Astrocyte (in vitro differentiated cells and primary cell): ENCODE results near the gene USP36.

Experiments used
- EZH2 ChIP-seq: IDR thresholded peaks from 2 replicates; pipeline ENCODE4 v1.6.1; 2012; ENCODE audit warnings: mild to moderate bottlenecking, low read length, inconsistent platforms; ENCODE audit not compliant: insufficient read depth
- TF ChIP-seq, protein P1 (sequence below): IDR thresholded peaks from 2 replicates; pipeline ENCODE4 v1.5.1; 2011; ENCODE audit warnings: low read depth, mild to moderate bottlenecking, inconsistent platforms, low read length, moderate library complexity; ENCODE audit not compliant: insufficient read depth

DNA sequence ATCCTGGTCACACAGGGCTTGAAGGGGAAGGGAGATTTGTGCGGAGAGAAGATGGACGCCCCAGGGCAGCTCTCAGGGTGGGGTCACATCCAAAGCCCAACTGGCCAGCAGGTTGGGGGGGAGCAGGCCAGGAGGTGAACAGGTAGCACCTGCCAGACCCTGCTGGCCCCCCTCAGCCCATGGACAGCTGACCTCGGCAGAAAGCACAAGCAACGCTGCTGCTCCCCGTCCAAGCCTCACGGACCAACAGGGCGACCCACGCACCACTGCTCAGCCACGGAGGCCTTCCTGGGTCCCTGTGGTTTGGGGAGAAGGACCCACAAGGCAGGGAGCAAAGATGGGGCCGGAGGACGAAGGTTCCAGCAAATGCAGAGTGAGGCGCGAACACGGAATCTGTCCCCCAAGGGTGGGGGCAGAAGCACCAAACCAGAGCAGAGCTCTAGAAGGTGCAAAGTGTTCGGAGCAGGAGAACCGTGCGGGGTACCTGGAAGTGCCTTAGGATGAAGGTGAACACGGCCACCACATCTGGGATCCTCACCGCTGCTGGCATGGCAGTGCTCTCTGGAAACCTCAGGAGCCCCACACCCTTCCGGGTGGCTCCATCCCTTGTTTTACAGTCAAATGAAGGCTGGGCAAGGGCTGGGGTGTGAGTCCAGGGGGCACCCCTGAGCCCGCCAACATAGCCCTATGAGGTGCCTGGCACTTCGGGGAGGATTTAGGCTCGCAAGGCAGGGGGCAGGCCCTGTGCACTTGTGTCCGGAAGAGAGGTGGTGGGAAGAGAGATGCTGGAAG, 44.5 kb upstream of the USP36 start:
- TF ChIP-seq, protein P1, sequence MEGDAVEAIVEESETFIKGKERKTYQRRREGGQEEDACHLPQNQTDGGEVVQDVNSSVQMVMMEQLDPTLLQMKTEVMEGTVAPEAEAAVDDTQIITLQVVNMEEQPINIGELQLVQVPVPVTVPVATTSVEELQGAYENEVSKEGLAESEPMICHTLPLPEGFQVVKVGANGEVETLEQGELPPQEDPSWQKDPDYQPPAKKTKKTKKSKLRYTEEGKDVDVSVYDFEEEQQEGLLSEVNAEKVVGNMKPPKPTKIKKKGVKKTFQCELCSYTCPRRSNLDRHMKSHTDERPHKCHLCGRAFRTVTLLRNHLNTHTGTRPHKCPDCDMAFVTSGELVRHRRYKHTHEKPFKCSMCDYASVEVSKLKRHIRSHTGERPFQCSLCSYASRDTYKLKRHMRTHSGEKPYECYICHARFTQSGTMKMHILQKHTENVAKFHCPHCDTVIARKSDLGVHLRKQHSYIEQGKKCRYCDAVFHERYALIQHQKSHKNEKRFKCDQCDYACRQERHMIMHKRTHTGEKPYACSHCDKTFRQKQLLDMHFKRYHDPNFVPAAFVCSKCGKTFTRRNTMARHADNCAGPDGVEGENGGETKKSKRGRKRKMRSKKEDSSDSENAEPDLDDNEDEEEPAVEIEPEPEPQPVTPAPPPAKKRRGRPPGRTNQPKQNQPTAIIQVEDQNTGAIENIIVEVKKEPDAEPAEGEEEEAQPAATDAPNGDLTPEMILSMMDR: no peak
- no peak for TF ChIP-seq EZH2
